Heart right ventricle (tissue), 16 donors: ENCODE results near the gene CNIH3. TPM values are rescaled to one million over a fixed set of nuclear protein-coding genes. Genes with fewer than 3 reads are reported as not detected.

ENCODE experiments used
- ATAC-seq, 8 donors: fragments of 200-7000 bp; cut with Tn5 transposase; one replicate each; pipeline ENCODE4 v1.9.1; 2020; ENCODE audit warnings: mild to moderate bottlenecking in 8 of 8, moderate library complexity in 8 of 8, moderate number of reproducible peaks in 1 of 8
- DNase-seq, 2 donors: peaks; one replicate each; pipeline ENCODE4 v3.0.0-alpha.2; 2020
- H3K27ac ChIP-seq, 10 donors: fragments of 200-600 bp; sonication (generic) in 2 of 10; one replicate each; pipeline versions ENCODE4 v1.5.0 to v1.8.0; 2020 to 2022; ENCODE audit warnings: mild to moderate bottlenecking in 3 of 10
- H3K27me3 ChIP-seq, 7 donors: fragments of 200-600 bp; one replicate each; pipeline ENCODE4 v1.8.0; 2021 to 2022; ENCODE audit warnings: mild to moderate bottlenecking in 2 of 7
- H3K36me3 ChIP-seq, 9 donors: fragments of 200-600 bp; sonication (generic) in 1 of 9; one replicate each; pipeline versions ENCODE4 v1.5.0 to v1.8.0; 2020 to 2022; ENCODE audit warnings: mild to moderate bottlenecking in 2 of 9
- H3K4me1 ChIP-seq, 9 donors: fragments of 200-600 bp; sonication (generic) in 1 of 9; one replicate each; pipeline versions ENCODE4 v1.5.0 to v1.8.0; 2020 to 2022; ENCODE audit warnings: mild to moderate bottlenecking in 4 of 9
- H3K4me3 ChIP-seq, 10 donors: fragments of 200-600 bp; sonication (generic) in 2 of 10; one replicate each; pipeline versions ENCODE4 v1.5.0 to v1.8.0; 2020 to 2022; ENCODE audit warnings: mild to moderate bottlenecking in 7 of 10, moderate library complexity in 2 of 10
- H3K9me3 ChIP-seq, 11 donors: fragments of 200-600 bp in 10 of 11; sonication (generic) in 2 of 11; one replicate each; pipeline versions ENCODE4 v1.5.0 to v1.8.0; 2013 to 2022; ENCODE audit warnings: mild to moderate bottlenecking in 2 of 11, control low read depth in 1 of 11, moderate library complexity in 1 of 11
- CTCF ChIP-seq, 9 donors: fragments of 200-600 bp; sonication (generic) in 2 of 9; IDR thresholded peaks; one replicate each; pipeline versions ENCODE4 v1.5.0 to v1.8.0; 2021 to 2022; ENCODE audit warnings: antibody characterized with exemption in 9 of 9, mild to moderate bottlenecking in 5 of 9, moderate library complexity in 1 of 9
- WGBS, 2 donors: extraction: QIAGEN DNeasy Blood & Tissue Kit; methylation state at CpG; one replicate each; pipeline ENCODE4 v1.1.7; 2013; ENCODE audit warnings: inconsistent platforms in 1 of 2; 5-methylcytosine and 5-hydroxymethylcytosine counted together
- intact Hi-C, 10 donors: fragments of 100-400 bp; cut with DNase I; formaldehyde crosslinking; loops; one replicate each; pipeline versions ENCODE4 v1.11.1 to v1.14.2; 2022
- polyA plus RNA-seq, 2 donors: library from polyadenylated mRNA; stranded (reverse); fragments of 200-250 nt; gene quantifications; one replicate each; pipeline ENCODE4 v1.2.3, GENCODE V29; 2013
- total RNA-seq, 10 donors: library from RNA; stranded (reverse); fragmentation: NEBNext Ultra II Directional in 3 of 10; extraction: Animal tissue kit (Norgen Biotek cat#: 25700) in 3 of 10; gene quantifications; one replicate each; pipeline versions ENCODE4 v1.2.1 to v1.2.4, GENCODE V29; 2021 to 2023
- donor health status: Arrhythmogenic right ventricular cardiomyopathy.
- donor health status: ischemic (EF 13 %, LVEDD 7.1; RV severe dilation, severe dysfunction).
- donor health status: healthy with polysubstance abuse.
- donor health status: DM: no; HTN: yes; CAD: no.
- donor health status: DM: no; HTN: no; CAD: no.
- donor health status: ischemic (EF 25% LVEDD 6.9; RV normal size, moderate dysfunction).
- donor health status: ischemic (EF 25% LVEDD 5.7; RV mildly dilated, moderate dysfunction).
- donor health status: healthy.
- donor health status: DM: yes; HTN: yes; CAD: no.
- donor health status: Ischemic cardiomyopathy.
- donor health status: ischemic (EF 35%, LVEDD 5.7; RV mildly dilated, moderate dysfunction).
- donor health status: nonischemic (EF 11% LVEDD 7.7; RV severe dilation, severe dysfunction).
- donor health status: DM: yes; HTN: yes; CAD: no.
- donor health status: PGD.
- donor health status: ischemic (EF 29% LVEDD 5.4; RV normal size, mild dysfunction).
- donor health status: nonischemic (EF 23%, LVEDD 6.1; RV moderate dilation, normal function).

Gene CNIH3
- total and polyA plus RNA-seq, 12 donors: 0.28 to 1.8 (median 0.83) TPM

- H3K9me3 ChIP-seq: no peaks in the 10 kb centered on the region
- H3K27me3 ChIP-seq: no peaks in the 10 kb centered on the region
- no peak overlapping the region for H3K27ac ChIP-seq
- no peaks in the 10 kb centered on the region for H3K36me3 ChIP-seq
- peaks cover 0 to under 1% (median 0%) of the 10 kb centered on the region in 9 donors for H3K4me1 ChIP-seq
- ATAC-seq: no peak
- intact Hi-C loops: no loop called here
- H3K4me3 ChIP-seq: no peak overlapping the region
- no peak for TF ChIP-seq CTCF (IDR thresholded peaks at IDR 0.05)
- WGBS, 2 donors: 82 to 84% methylated on average over 3 of the region's 3 CpGs
- no peak for DNase-seq
Observed at GRCh38 chr1:224587051-224587450, 29.1 kb upstream of the CNIH3 start.

GRCh38 chr1:224588515-224588914, 27.6 kb upstream of the CNIH3 start:
- H3K4me3 ChIP-seq: no peak overlapping the region
- 78 to 81% methylated on average over 1 of the region's 1 CpG for WGBS, 2 donors
- H3K36me3 ChIP-seq: no peaks in the 10 kb centered on the region
- no peak for TF ChIP-seq CTCF (IDR thresholded peaks at IDR 0.05)
- H3K27ac ChIP-seq: no peak overlapping the region
- H3K4me1 ChIP-seq: peaks cover 0 to 13% (median 0%) of the 10 kb centered on the region in 9 donors
- H3K27me3 ChIP-seq: no peaks in the 10 kb centered on the region
- ATAC-seq (no peak), DNase-seq (no peak)
- intact Hi-C loops: no loop called here
- H3K9me3 ChIP-seq: no peaks in the 10 kb centered on the region

- ATAC-seq (no peak), DNase-seq (no peak)
- intact Hi-C loops: no loop called here
- no peaks in the 10 kb centered on the region for H3K9me3 ChIP-seq
- no peaks in the 10 kb centered on the region for H3K36me3 ChIP-seq
- no peak overlapping the region for H3K27ac ChIP-seq
- TF ChIP-seq CTCF (IDR thresholded peaks at IDR 0.05): no peak
- H3K27me3 ChIP-seq: no peaks in the 10 kb centered on the region
- no peak overlapping the region for H3K4me3 ChIP-seq
- H3K4me1 ChIP-seq: peaks cover 0 to 13% (median 0%) of the 10 kb centered on the region in 9 donors
- WGBS, 2 donors: 67 to 78% methylated on average over 6 of the region's 6 CpGs
Observed at GRCh38 chr1:224589006-224589405, 27.1 kb upstream of the CNIH3 start.

- no peak for TF ChIP-seq CTCF (IDR thresholded peaks at IDR 0.05)
- DNase-seq: no peak
- WGBS, 2 donors: 89 to 92% methylated on average over 1 of the region's 1 CpG
- H3K36me3 ChIP-seq: no peaks in the 10 kb centered on the region
- no peak overlapping the region for H3K27ac ChIP-seq
- no peaks in the 10 kb centered on the region for H3K27me3 ChIP-seq
- intact Hi-C loops: no loop called here
- H3K4me3 ChIP-seq: no peak overlapping the region
- peaks cover 0 to 8% (median 0%) of the 10 kb centered on the region in 11 donors for H3K9me3 ChIP-seq
- ATAC-seq: no peak
- peaks cover 0 to 13% (median 0%) of the 10 kb centered on the region in 9 donors for H3K4me1 ChIP-seq
Observed at GRCh38 chr1:224591326-224591725, 24.8 kb upstream of the CNIH3 start.
